ENCODE data around the gene NCAPH2.
"Not testable (repeated sequence)": the region's sequence is repeated elsewhere in the genome, so short reads cannot be mapped to it uniquely, and the experiment has no call there.

NCAPH2 gene

DNA sequence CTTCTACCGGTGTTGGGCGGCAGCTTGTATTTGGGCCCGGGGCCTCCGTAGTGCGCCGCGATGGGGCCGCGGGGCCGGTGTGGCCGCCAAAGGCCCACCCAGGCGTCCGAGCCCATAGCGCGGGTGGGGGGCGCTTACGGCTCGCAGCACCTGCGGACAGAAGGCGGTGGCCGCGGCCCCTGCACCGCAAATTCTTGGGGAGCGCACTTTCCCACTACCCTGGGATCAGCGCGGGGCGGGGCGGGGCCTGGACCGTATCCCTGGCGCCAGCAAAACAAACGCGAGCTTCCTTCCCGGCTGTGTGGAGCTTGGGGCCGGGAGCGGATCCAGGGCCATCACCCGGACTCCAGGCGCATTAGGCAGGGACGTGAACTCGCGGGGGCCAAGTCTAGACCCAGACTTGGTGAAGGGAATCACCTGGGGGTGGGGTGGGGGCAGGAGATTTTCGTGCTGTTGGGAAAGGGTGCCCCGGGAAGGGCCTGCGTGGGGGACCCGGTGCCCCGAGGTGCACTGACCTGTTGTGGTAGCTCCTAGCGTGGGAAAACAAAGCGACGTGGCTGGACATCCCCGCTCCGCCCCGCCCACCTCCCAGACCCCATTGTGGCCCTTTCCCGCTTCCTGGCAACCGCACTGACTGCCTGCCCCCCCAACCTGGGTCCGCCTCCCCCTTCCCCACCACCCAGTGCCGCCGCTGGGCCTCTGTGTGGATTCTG is 24.1 kb downstream of the NCAPH2 start:
- CTCF ChIA-PET: interaction anchor here (0.6 to 1.0 kb wide), 3 partner anchors 31 to 89 kb away, joined by 3 to 4 read pairs (median 3); partner anchors contain the start of gene SYCE3

DNA sequence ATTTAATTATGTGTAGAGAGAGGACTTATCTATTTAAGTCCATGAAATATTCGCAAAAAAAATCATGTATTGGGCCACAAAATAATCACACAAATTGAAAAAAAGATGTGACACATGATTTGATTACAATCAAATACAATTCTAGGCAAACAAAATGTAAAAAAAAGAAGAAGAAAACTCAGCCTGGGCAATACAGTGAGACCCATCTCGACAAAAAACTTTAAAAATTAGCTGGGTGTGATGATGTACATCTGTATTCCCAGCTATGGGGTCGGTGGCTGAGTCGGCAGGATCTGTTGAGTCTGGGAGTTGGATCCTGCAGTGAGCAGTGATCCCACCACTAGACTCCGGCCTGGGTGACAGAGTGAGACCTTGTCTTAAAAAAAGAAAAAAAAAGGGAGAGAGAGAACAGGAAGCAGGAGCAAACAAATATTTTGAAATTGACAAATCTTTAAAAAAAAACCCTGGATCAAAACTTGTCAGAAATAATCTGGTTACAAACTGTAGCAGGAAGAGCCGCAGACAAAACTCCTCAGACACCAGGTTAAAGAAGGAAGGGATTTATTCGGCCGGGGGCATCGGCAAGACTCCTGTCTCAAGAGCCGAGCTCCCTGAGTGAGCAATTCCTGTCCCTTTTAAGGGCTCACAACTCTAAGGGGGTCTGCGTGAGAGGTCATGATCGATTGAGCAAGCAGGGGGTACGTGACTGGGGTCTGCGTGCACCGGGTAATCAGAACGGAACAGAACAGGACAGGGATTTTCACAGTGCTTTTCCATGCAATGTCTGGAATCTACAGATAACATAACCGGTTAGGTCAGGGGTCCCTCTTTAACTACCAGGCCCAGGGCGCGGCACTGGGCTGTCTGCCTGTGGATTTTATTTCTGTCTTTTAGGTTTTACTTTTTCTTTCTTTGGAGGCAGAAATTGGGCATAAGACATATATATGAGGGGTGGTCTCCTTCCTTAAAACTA is 25.1 kb downstream of the NCAPH2 start:
- peak overlapping the region; percentile 97 for H3K27ac ChIP-seq
- ChIA-PET CTCF (no interaction called here), POLR2A (ENCODE audit: low non-redundant PET) (no interaction called here)
- TF ChIP-seq, protein P1, sequence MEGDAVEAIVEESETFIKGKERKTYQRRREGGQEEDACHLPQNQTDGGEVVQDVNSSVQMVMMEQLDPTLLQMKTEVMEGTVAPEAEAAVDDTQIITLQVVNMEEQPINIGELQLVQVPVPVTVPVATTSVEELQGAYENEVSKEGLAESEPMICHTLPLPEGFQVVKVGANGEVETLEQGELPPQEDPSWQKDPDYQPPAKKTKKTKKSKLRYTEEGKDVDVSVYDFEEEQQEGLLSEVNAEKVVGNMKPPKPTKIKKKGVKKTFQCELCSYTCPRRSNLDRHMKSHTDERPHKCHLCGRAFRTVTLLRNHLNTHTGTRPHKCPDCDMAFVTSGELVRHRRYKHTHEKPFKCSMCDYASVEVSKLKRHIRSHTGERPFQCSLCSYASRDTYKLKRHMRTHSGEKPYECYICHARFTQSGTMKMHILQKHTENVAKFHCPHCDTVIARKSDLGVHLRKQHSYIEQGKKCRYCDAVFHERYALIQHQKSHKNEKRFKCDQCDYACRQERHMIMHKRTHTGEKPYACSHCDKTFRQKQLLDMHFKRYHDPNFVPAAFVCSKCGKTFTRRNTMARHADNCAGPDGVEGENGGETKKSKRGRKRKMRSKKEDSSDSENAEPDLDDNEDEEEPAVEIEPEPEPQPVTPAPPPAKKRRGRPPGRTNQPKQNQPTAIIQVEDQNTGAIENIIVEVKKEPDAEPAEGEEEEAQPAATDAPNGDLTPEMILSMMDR (conservative IDR thresholded peaks at IDR 0.05; ENCODE audit: low read depth): no peak
- no peak for DNase-seq (ENCODE audit: low spot score)

More for the DNA sequence above, 24.1 kb downstream of the NCAPH2 start:
- peak overlapping the region; percentile 97 for H3K27ac ChIP-seq
- TF ChIP-seq, protein P1 (conservative IDR thresholded peaks at IDR 0.05; ENCODE audit: low read depth): no peak
- no peak for DNase-seq (ENCODE audit: low spot score)
- POLR2A ChIA-PET (ENCODE audit: low non-redundant PET): interaction anchor here (0.6 to 1.3 kb wide), 4 partner anchors 14 to 34 kb away, joined by 3 to 11 read pairs (median 6); partner anchors contain the start of genes KLHDC7B and SYCE3

DNA sequence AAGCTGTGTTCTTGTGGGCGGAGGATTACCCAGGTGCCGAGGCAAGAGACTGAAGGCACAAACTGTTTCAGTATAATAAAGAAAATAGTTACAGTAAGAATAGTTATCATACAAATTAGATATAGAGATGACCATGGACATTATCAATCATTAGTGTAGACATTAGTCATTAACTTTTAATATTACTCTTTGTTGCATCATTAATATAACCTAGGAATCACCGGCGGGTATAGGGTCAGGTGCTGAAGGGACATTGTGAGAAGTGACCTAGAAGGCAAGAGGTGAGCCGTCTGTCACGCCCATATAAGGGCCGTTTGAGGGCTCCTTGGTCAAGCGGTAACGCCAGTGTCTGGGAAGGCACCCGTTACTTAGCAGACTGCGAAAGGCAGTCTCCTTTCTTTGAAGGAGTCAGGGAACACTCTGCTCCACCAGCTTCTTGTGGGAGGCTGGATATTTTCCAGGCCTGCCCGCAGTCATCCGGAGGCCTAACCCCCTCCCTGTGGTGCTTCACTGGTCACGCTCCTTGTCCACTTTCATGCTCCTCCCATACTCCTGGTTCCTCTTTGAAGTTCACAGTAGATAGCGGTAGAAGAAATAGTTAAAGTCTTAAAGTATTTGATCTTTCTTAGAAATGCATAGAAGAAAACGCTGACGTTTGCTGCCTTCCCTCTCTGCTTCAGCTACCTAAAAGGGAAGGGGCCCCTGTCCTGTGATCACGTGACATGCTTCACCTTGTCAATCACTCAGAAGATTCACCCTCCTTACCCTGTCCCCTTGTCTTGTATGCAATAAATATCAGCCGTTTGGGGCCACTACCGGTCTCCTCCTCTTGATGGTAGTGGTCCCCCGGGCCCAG is 26.1 kb downstream of the NCAPH2 start:
- H3K27ac ChIP-seq: peak overlapping the region; percentile 32; the same call in 1 of the 2 replicates
- POLR2A ChIA-PET (ENCODE audit: low non-redundant PET); DNase-seq (ENCODE audit: low spot score); CTCF ChIA-PET: not testable (repeated sequence)

DNA sequence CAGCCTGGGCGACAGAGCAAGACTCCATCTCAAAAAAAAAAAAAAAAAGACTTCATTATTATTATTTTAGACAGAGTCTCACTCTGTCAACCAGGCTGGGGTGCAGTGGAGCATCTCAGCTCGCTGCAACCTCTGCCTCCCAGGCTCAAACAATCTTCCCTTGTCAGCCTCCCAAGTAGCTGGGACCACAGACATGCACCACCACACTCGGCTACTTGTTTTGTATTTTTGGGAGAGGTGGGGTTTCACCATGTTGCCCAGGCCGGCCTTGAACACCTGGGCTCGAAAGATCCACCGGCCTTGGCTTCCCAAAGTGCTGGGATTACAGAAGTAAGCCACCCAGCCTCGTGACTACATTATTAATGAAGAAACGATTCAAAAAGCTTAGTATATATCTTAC is 27.1 kb downstream of the NCAPH2 start:
- no peak overlapping the region for H3K27ac ChIP-seq
- DNase-seq (ENCODE audit: low spot score): no peak
- ChIA-PET POLR2A (ENCODE audit: low non-redundant PET) (no interaction called here), CTCF (no interaction called here)
- TF ChIP-seq, protein P1 (conservative IDR thresholded peaks at IDR 0.05; ENCODE audit: low read depth): no peak

DNA sequence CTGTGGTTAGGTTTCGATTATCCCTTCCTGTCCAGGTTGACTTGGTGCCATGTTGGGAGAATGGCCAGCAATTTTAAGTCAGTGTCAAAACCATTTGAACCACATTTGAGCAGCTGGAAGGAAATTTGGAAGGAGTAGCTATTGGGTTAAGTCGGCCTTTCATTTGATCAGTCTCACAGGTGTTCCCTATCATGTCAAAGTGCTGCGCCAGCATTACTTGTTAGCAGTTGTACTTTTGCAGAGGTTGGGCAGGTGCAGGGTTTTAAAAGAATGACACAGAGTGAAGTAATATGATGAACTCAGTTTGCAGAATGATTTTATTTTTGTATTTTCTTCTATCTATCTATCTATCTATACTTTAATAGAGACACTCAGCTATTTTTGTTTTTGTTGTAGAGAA is 28.2 kb downstream of the NCAPH2 start:
- TF ChIP-seq, protein P1 (conservative IDR thresholded peaks at IDR 0.05; ENCODE audit: low read depth): no peak
- CTCF ChIA-PET: no interaction called here
- POLR2A ChIA-PET (ENCODE audit: low non-redundant PET): no interaction called here
- H3K27ac ChIP-seq: no peak overlapping the region
- DNase-seq (ENCODE audit: low spot score): no peak

DNA sequence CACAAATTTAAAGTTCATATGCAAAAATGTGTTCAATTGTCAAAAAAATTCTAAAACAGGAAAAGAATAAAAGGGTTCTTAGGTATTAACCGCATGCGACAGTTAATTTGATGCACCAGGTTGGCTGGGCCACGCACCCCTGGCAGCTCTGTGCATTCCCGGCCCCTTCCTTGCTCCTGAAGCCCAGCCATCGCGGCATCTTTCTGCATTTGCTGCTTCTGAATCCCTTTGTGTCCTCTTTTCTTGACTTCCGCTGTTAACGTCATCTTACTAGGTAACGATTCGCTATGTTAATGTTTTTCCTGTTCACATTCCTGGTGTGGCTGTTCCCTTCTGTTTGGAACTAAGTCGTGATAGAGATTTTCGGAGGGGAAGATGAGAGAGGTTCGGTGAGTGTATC is 29.7 kb downstream of the NCAPH2 start:
- POLR2A ChIA-PET (ENCODE audit: low non-redundant PET): interaction anchor here (0.5 kb wide), 1 partner anchor 10 kb away, joined by 4 read pairs; no protein-coding TSS in a partner anchor
- TF ChIP-seq, protein P1 (conservative IDR thresholded peaks at IDR 0.05; ENCODE audit: low read depth): no peak
- CTCF ChIA-PET: no interaction called here
- peak overlapping the region; percentile 96 for H3K27ac ChIP-seq
- no peak for DNase-seq (ENCODE audit: low spot score)

Data from RWPE1 (cell line).